Stimulated activated memory B cell treated with anti-CD40 and anti-IgM and Interleukin-4, amounts not matched to agents 10 μg/mL and 1 μg/mL and 100 μg/mL, for 72 hours (primary cell): ENCODE measurements around the gene KDM5A.

Experiments
- ATAC-seq: fragments of 150-1000 bp; cut with Tn5 transposase; 2 replicates; pipeline ENCODE4 v1.10.0; 2021
- H3K27ac Mint-ChIP-seq: one replicate; pipeline ENCODE4 v1.8.0; 2022; ENCODE audit warnings: mild to moderate bottlenecking, mixed read lengths
- H3K27me3 Mint-ChIP-seq: one replicate; pipeline ENCODE4 v1.8.0; 2022; ENCODE audit warnings: mixed read lengths
- H3K36me3 Mint-ChIP-seq: one replicate; pipeline ENCODE4 v1.8.0; 2022; ENCODE audit warnings: mixed read lengths
- H3K4me1 Mint-ChIP-seq: one replicate; pipeline ENCODE4 v1.8.0; 2022; ENCODE audit warnings: mixed read lengths
- H3K4me3 Mint-ChIP-seq: one replicate; pipeline ENCODE4 v1.8.0; 2022; ENCODE audit warnings: mild to moderate bottlenecking, moderate library complexity, mixed read lengths
- H3K9me3 Mint-ChIP-seq: one replicate; pipeline ENCODE4 v1.8.0; 2022; ENCODE audit warnings: mixed read lengths

KDM5A gene

DNA sequence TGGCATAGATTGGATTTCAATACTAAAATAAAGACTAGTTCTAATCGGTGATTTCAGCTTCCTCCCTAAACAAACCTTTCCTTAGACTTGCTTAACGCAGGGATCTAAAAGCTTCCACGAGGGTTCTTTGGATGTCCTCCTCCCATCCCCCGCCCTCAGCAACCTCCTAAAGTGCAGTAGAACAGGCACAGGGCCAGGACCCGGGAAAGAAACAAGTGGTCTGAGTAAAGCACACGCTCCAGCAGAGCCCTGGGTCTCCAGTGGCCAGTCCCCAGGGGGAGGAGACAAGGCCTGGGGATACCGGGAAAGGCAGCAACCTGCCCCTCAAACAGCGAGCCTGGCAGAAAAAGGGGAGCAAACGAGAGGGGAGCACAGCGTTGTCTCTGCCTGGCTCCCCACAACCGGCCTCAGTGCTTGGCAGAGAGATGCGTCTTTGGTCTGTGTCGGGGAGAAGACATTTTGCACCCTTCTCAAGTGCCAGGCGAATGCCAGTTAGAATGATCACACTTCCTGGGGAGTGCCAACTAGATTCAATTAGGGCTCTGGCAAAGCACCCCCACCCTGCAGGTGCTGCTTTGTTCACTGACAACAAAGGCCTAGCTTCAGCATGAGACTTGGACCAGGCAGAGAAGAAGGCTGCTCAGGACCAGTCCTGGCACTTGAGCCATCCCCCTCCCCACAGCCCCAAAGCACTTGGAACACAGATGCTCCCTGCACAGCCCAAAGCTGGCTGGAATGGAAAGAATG is 158.0 kb downstream of the KDM5A start:
- H3K9me3 Mint-ChIP-seq, result peaks cover 7% of the 10 kb centered on the region
- no peak overlapping the region for H3K27ac Mint-ChIP-seq
- H3K27me3 Mint-ChIP-seq, result peaks cover 36% of the 10 kb centered on the region
- H3K36me3 Mint-ChIP-seq, result no peaks in the 10 kb centered on the region
- no peak overlapping the region for H3K4me3 Mint-ChIP-seq
- no peaks in the 10 kb centered on the region for H3K4me1 Mint-ChIP-seq
- ATAC-seq, result no peak
